ENCODE measurements around the gene SLC7A6OS. TPM values are rescaled to one million over a fixed set of nuclear protein-coding genes. Genes with fewer than 3 reads are reported as not detected.
A peak's percentile ranks its signal among the peaks of the same experiment; 100 is the strongest.

Gene SLC7A6OS
- total RNA-seq, 4 donors from 2014 or later, result 11.4 to 26.0 (median 18.3) TPM

DNA sequence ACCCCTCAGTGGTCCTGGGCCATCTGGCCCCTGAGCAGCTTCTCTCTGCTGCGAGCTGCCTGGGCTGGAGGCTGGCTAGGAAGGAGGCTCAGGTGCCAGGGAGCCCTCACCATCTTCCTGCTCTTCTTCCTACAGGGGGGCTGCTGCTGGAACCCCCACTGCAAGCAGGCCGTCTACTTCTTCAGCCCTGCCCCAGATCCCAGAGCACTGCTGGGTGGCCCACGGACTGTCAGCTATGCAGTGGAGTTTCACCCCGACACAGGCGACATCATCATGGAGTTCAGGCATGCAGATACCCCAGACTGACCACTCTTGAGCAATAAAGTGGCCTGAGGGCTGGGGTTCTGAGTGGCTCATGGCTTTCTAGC lies 46.2 kb upstream of the SLC7A6OS start:
- TF ChIP-seq, protein P1, sequence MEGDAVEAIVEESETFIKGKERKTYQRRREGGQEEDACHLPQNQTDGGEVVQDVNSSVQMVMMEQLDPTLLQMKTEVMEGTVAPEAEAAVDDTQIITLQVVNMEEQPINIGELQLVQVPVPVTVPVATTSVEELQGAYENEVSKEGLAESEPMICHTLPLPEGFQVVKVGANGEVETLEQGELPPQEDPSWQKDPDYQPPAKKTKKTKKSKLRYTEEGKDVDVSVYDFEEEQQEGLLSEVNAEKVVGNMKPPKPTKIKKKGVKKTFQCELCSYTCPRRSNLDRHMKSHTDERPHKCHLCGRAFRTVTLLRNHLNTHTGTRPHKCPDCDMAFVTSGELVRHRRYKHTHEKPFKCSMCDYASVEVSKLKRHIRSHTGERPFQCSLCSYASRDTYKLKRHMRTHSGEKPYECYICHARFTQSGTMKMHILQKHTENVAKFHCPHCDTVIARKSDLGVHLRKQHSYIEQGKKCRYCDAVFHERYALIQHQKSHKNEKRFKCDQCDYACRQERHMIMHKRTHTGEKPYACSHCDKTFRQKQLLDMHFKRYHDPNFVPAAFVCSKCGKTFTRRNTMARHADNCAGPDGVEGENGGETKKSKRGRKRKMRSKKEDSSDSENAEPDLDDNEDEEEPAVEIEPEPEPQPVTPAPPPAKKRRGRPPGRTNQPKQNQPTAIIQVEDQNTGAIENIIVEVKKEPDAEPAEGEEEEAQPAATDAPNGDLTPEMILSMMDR (IDR thresholded peaks at IDR 0.05), result no peak
- TF ChIP-seq POLR2A (IDR thresholded peaks at IDR 0.05), result no peak
- H3K27me3 ChIP-seq, result no peaks in the 10 kb centered on the region

GRCh38 chr16:68356249-68356918 lies 45.6 kb upstream of the SLC7A6OS start:
- Histone ChIP-seq H3K4me3 (peak overlapping the region in 2 of 4 donors; percentile 13 to 22), H3K36me3 (peaks cover 0 to 67% (median 0%) of the 10 kb centered on the region in 3 donors), H3K9me3 (no peaks in the 10 kb centered on the region), H3K27me3 (no peaks in the 10 kb centered on the region), H3K4me1 (peaks cover 3 to 20% (median 15%) of the 10 kb centered on the region in 4 donors), H3K27ac (peak overlapping the region in 1 of 4 donors; percentile 18)
- peak; percentile 54 to 89 (median 80) for DNase-seq
- TF ChIP-seq, protein P1 (IDR thresholded peaks at IDR 0.05), result peak in 1 of 6 experiments; percentile 25
- TF ChIP-seq POLR2A (IDR thresholded peaks at IDR 0.05), result no peak

More for the DNA sequence above, 46.2 kb upstream of the SLC7A6OS start:
- no peaks in the 10 kb centered on the region for H3K9me3 ChIP-seq
- peaks cover 0 to 67% (median 0%) of the 10 kb centered on the region in 3 donors for H3K36me3 ChIP-seq
- DNase-seq, result no peak
- H3K27ac ChIP-seq, result peak overlapping the region in 1 of 4 donors; percentile 18
- peaks cover 0 to 20% (median 13%) of the 10 kb centered on the region in 4 donors for H3K4me1 ChIP-seq
- peak overlapping the region in 2 of 4 donors; percentile 13 to 22 for H3K4me3 ChIP-seq

DNA sequence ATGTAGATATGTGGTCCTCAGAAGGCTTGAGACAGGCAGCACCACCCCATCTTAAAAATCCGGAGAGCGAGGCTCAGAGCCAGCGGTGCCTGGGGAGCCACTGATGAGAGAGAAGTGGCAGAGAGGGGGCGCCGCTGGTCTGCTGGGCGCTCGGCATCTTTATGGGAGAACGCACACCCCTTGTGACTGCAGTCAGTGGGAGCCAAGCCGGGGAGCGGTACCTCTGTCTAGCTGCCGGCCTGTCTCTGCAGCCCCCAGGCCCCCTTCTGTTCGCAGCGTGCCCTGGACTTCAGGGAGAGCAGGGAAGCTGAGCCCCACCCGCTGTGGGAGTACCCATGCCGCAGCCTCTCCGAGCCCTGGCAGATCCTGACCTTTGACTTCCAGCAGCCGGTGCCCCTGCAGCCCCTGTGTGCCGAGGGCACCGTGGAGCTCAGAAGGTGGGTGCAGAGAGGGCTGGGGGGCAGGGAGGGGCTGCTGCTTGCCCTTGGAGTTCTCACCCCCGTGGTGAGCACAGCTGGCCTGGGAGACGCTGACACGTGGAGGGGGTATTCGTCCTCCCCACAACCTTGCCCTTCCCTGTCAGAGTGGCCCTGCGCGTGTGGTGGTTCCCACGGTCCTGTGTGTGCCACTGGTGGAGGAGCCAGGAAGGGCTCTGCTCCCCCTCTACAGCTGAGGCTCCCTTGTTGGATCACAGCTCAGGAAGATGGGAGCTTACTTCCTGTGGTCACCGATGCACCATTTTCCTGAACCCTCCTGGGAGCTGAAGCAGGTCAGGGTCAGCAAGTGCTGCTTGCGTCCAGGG lies 44.9 kb upstream of the SLC7A6OS start:
- H3K27ac ChIP-seq, result no peak overlapping the region
- TF ChIP-seq, protein P1 (IDR thresholded peaks at IDR 0.05), result peak in 1 of 6 experiments; percentile 6
- TF ChIP-seq POLR2A (IDR thresholded peaks at IDR 0.05), result no peak
- peaks cover 3 to 20% (median 16%) of the 10 kb centered on the region in 4 donors for H3K4me1 ChIP-seq
- no peaks in the 10 kb centered on the region for H3K9me3 ChIP-seq
- H3K4me3 ChIP-seq, result peak overlapping the region in 2 of 4 donors; percentile 13 to 22
- H3K36me3 ChIP-seq, result peaks cover 0 to 66% (median 0%) of the 10 kb centered on the region in 3 donors
- no peaks in the 10 kb centered on the region for H3K27me3 ChIP-seq
- no peak for DNase-seq

DNA sequence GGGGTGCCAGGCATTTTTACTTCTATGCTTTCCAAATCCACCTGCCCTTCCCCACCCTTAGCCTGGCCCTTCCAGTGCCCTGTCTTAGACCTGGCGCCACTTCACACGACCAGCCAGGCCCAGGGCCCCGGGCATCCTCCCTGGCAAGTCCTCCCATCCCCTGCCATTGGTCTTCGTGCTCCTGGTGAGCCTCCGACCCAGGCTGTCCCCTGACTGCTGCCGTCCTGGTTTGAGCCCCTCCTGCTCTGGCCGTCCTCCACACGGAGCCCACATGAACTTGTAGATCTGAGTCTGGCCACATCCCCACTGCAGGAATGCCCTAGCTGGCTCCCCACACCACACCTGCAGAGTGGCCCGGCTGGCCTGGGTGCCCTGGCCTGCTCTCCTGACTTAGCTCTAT lies 44.1 kb upstream of the SLC7A6OS start:
- Histone ChIP-seq H3K27me3 (no peaks in the 10 kb centered on the region), H3K9me3 (no peaks in the 10 kb centered on the region), H3K4me1 (peaks cover 3 to 20% (median 16%) of the 10 kb centered on the region in 4 donors), H3K36me3 (peaks cover 0 to 68% (median 0%) of the 10 kb centered on the region in 3 donors), H3K27ac (no peak overlapping the region), H3K4me3 (no peak overlapping the region)
- no peak for DNase-seq
- TF ChIP-seq, protein P1 (IDR thresholded peaks at IDR 0.05), result no peak
- TF ChIP-seq POLR2A (IDR thresholded peaks at IDR 0.05), result no peak

GRCh38 chr16:68353366-68353765 lies 42.6 kb upstream of the SLC7A6OS start:
- Histone ChIP-seq H3K9me3 (no peaks in the 10 kb centered on the region), H3K27ac (no peak overlapping the region), H3K36me3 (peaks cover 0 to 81% (median 0%) of the 10 kb centered on the region in 3 donors), H3K4me1 (peaks cover 3 to 20% (median 16%) of the 10 kb centered on the region in 4 donors), H3K27me3 (no peaks in the 10 kb centered on the region), H3K4me3 (no peak overlapping the region)
- DNase-seq, result peak in 1 of 3 donors; percentile 43
- TF ChIP-seq, protein P1 (IDR thresholded peaks at IDR 0.05), result no peak
- no peak for TF ChIP-seq POLR2A (IDR thresholded peaks at IDR 0.05)
